WTC11 (cell line): ENCODE measurements around the gene ID2. TPM values are rescaled to one million over a fixed set of nuclear protein-coding genes. Genes with fewer than 3 reads are reported as not detected.

ENCODE experiments used
- ATAC-seq: fragments of 200-7000 bp; cut with Tn5 transposase; 2 replicates; pipeline ENCODE4 v1.10.0; 2021; ENCODE audit warnings: mild to moderate bottlenecking, moderate library complexity
- CTCF ChIA-PET: fragments of 300-600 bp; sonication (Branson Sonifier 250); formaldehyde crosslinking; loops from one replicate; lab custom pipeline; 2021; ENCODE audit warnings: antibody characterized with exemption; lab: Charles Lee
- POLR2A ChIA-PET: fragments of 350-600 bp; sonication (Branson Sonifier 250); formaldehyde crosslinking; loops from one replicate; lab custom pipeline; 2021; ENCODE audit warnings: antibody characterized with exemption; lab: Charles Lee
- DNase-seq: peaks from one replicate; pipeline ENCODE4 v3.0.0; 2021; ENCODE audit warnings: low spot score
- H3K27ac Mint-ChIP-seq: 2 replicates; pipeline ENCODE4 v1.8.0; 2021; ENCODE audit warnings: mixed read lengths
- H3K27me3 Mint-ChIP-seq: 2 replicates; pipeline ENCODE4 v1.8.0; 2021; ENCODE audit warnings: low read depth, mild to moderate bottlenecking, moderate library complexity, mixed read lengths
- H3K36me3 Mint-ChIP-seq: 2 replicates; pipeline ENCODE4 v1.8.0; 2021; ENCODE audit warnings: mixed read lengths
- H3K4me1 Mint-ChIP-seq: 2 replicates; pipeline ENCODE4 v1.8.0; 2022; ENCODE audit warnings: mixed read lengths
- H3K4me3 Mint-ChIP-seq: 2 replicates; pipeline ENCODE4 v1.8.0; 2021; ENCODE audit warnings: mild to moderate bottlenecking, moderate library complexity, mixed read lengths
- H3K9me3 Mint-ChIP-seq: 2 replicates; pipeline ENCODE4 v1.8.0; 2021; ENCODE audit warnings: mixed read lengths
- ATF2 ChIP-seq: sonication (generic); formaldehyde crosslinking; IDR thresholded peaks from 2 replicates; pipeline ENCODE4 v1.8.1; 2022; ENCODE audit warnings: low read depth, missing genetic modification reagents, borderline replicate concordance
- CREM ChIP-seq: sonication (generic); formaldehyde crosslinking; IDR thresholded peaks from 2 replicates; pipeline ENCODE4 v1.8.1; 2022; ENCODE audit warnings: mild to moderate bottlenecking, missing genetic modification reagents, moderate library complexity
- ELF4 ChIP-seq: sonication (generic); formaldehyde crosslinking; IDR thresholded peaks from 2 replicates; pipeline ENCODE4 v1.8.1; 2022; ENCODE audit warnings: low read depth, mild to moderate bottlenecking, moderate library complexity, missing genetic modification reagents
- EMX1 ChIP-seq: fragments of 250-450 bp; sonication (Bioruptor Pico); IDR thresholded peaks from 2 replicates; pipeline ENCODE4 v1.8.0; 2021; ENCODE audit warnings: mild to moderate bottlenecking
- ETV6 ChIP-seq: sonication (generic); formaldehyde crosslinking; IDR thresholded peaks from 2 replicates; pipeline ENCODE4 v1.8.1; 2022; ENCODE audit warnings: mild to moderate bottlenecking, missing genetic modification reagents
- FOXK1 ChIP-seq: sonication (generic); formaldehyde crosslinking; IDR thresholded peaks from 2 replicates; pipeline ENCODE4 v1.8.0; 2022; ENCODE audit warnings: mild to moderate bottlenecking, moderate library complexity, missing genetic modification reagents
- GRHL2 ChIP-seq: fragments of 250-450 bp; sonication (Bioruptor Pico); IDR thresholded peaks from 2 replicates; pipeline ENCODE4 v1.8.0; 2022; ENCODE audit warnings: mild to moderate bottlenecking, moderate library complexity; ENCODE audit not compliant: insufficient replicate concordance, severe bottlenecking
- IRF1 ChIP-seq: sonication (generic); formaldehyde crosslinking; IDR thresholded peaks from 2 replicates; pipeline ENCODE4 v1.8.0; 2023; ENCODE audit warnings: missing genetic modification reagents
- MXD4 ChIP-seq: fragments of 250-450 bp; sonication (Bioruptor Pico); IDR thresholded peaks from 2 replicates; pipeline ENCODE4 v1.8.0; 2021; ENCODE audit warnings: mild to moderate bottlenecking, moderate library complexity, borderline replicate concordance
- MYBL2 ChIP-seq: sonication (generic); formaldehyde crosslinking; IDR thresholded peaks from 2 replicates; pipeline ENCODE4 v1.8.1; 2023; ENCODE audit warnings: mild to moderate bottlenecking, moderate library complexity, missing genetic modification reagents
- NR1H2 ChIP-seq: sonication (generic); formaldehyde crosslinking; IDR thresholded peaks from 2 replicates; pipeline ENCODE4 v1.9.0; 2021; ENCODE audit warnings: mild to moderate bottlenecking, moderate library complexity, missing genetic modification reagents
- RORB ChIP-seq: fragments of 250-450 bp; sonication (Bioruptor Pico); IDR thresholded peaks from 2 replicates; pipeline ENCODE4 v1.9.0; 2021; ENCODE audit warnings: mild to moderate bottlenecking
- SOX15 ChIP-seq: fragments of 250-450 bp; sonication (Bioruptor Pico); IDR thresholded peaks from 2 replicates; pipeline ENCODE4 v1.9.0; 2021; ENCODE audit warnings: mild to moderate bottlenecking
- SP1 ChIP-seq: sonication (generic); formaldehyde crosslinking; conservative IDR thresholded peaks from 2 replicates; pipeline ENCODE4 v1.8.1; 2022; ENCODE audit warnings: missing genetic modification reagents
- TCF7 ChIP-seq: sonication (generic); formaldehyde crosslinking; IDR thresholded peaks from 2 replicates; pipeline ENCODE4 v1.8.0; 2022; ENCODE audit warnings: mild to moderate bottlenecking, low read depth, missing genetic modification reagents, moderate library complexity
- ZNF263 ChIP-seq: sonication (generic); formaldehyde crosslinking; IDR thresholded peaks from 2 replicates; pipeline ENCODE4 v1.8.1; 2022; ENCODE audit warnings: low read depth, mild to moderate bottlenecking, moderate library complexity, missing genetic modification reagents
- ZNF281 ChIP-seq: sonication (generic); formaldehyde crosslinking; IDR thresholded peaks from 2 replicates; pipeline ENCODE4 v1.8.0; 2023; ENCODE audit warnings: mild to moderate bottlenecking, missing genetic modification reagents
- ZNF423 ChIP-seq: fragments of 250-450 bp; sonication (Bioruptor Pico); IDR thresholded peaks from 2 replicates; pipeline ENCODE4 v2.1.2; 2022; ENCODE audit warnings: mild to moderate bottlenecking, moderate library complexity
- ZNF671 ChIP-seq: fragments of 250-450 bp; sonication (Bioruptor Pico); IDR thresholded peaks from 2 replicates; pipeline ENCODE4 v1.8.0; 2021; ENCODE audit warnings: mild to moderate bottlenecking
- total RNA-seq: library from RNA; stranded (reverse); gene quantifications from 3 replicates; pipeline ENCODE4 v1.2.3, GENCODE V29; 2021
- TF ChIP-seq, protein P1 (sequence below): fragments of 250-450 bp; sonication (Bioruptor Pico); IDR thresholded peaks from 2 replicates; pipeline ENCODE4 v1.9.0; 2021; ENCODE audit warnings: moderate library complexity, mild to moderate bottlenecking, inconsistent platforms, borderline replicate concordance

The ID2 gene
- total RNA-seq, 1 experiment from 2014 or later = 38.6 TPM

GRCh38 chr2:8719528-8719927 is 37.7 kb downstream of the ID2 start (continued):
- no peak for TF ChIP-seq TCF7

DNA sequence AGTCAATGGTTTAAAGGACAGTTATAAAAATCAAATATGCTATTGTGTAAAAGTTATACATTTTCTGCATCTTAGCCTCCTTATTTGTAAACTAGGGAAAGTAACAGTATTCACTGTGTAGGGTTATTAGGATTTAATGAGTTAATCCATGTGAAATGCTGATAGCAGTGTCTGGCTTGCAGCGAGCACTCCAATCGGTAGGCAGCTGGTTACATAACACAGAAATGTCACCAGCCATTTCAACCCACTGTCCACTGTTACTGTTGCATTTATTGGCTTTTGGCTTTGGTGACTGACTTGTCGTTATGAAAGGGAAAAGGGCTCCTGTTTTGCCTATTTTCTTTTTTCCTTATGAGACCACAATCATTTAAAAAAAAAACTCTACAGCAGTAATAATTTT is 38.9 kb downstream of the ID2 start:
- H3K4me3 Mint-ChIP-seq = no peak overlapping the region
- CTCF ChIA-PET = no interaction called here
- no peak for TF ChIP-seq NR1H2
- TF ChIP-seq, protein P1, sequence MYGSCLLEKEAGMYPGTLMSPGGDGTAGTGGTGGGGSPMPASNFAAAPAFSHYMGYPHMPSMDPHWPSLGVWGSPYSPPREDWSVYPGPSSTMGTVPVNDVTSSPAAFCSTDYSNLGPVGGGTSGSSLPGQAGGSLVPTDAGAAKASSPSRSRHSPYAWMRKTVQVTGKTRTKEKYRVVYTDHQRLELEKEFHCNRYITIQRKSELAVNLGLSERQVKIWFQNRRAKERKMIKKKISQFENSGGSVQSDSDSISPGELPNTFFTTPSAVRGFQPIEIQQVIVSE (CRISPR knock-in tag) = no peak
- TF ChIP-seq SOX15 (CRISPR knock-in tag) = no peak
- TF ChIP-seq ETV6 (CRISPR knock-in tag) = no peak
- TF ChIP-seq FOXK1 = no peak
- no peak for TF ChIP-seq EMX1 (CRISPR knock-in tag)
- no peak for TF ChIP-seq IRF1 (CRISPR knock-in tag)
- no peak for TF ChIP-seq ZNF263 (CRISPR knock-in tag)
- TF ChIP-seq ZNF281 = no peak
- TF ChIP-seq ZNF671 (CRISPR knock-in tag) = no peak
- no peak for TF ChIP-seq CREM (CRISPR knock-in tag)
- no peak for TF ChIP-seq ATF2 (CRISPR knock-in tag)
- no peak for TF ChIP-seq GRHL2 (CRISPR knock-in tag)
- TF ChIP-seq ELF4 (CRISPR knock-in tag) = no peak
- TF ChIP-seq RORB = no peak
- TF ChIP-seq SP1 = no peak
- TF ChIP-seq MYBL2 (CRISPR knock-in tag) = no peak
- DNase-seq = no peak
- H3K36me3 Mint-ChIP-seq = 0 out of 2 replicates have a peak, but pooled peaks cover 2% of the 10 kb centered on the region
- H3K27me3 Mint-ChIP-seq = no peaks in the 10 kb centered on the region
- POLR2A ChIA-PET = no interaction called here
- H3K9me3 Mint-ChIP-seq = peaks cover 11% of the 10 kb centered on the region
- no peaks in the 10 kb centered on the region for H3K4me1 Mint-ChIP-seq
- no peak overlapping the region for H3K27ac Mint-ChIP-seq
- no peak for ATAC-seq

DNA sequence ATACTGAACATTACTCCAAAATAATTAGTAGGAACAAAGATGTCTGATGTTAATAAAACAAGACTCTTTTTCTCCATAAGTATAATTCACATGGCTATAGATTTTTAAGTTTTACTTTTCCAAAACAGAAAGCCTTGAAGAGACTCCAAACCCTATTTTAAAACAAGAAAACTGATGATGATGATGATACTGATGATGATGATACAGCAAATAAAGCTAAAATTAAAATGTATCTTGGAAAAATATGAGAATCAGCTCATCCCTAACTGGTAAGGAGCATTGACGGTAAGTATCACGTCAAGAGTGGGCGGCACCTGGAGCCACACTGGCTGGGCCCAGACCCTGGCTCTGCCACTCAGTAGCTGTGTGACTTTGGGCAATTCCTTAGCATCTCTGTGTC is 39.6 kb downstream of the ID2 start:
- POLR2A ChIA-PET = no interaction called here
- CTCF ChIA-PET = no interaction called here
- Mint-ChIP-seq H3K36me3 (no peaks in the 10 kb centered on the region), H3K4me1 (no peaks in the 10 kb centered on the region), H3K4me3 (no peak overlapping the region), H3K27ac (no peak overlapping the region), H3K27me3 (no peaks in the 10 kb centered on the region), H3K9me3 (peaks cover 4% of the 10 kb centered on the region; the same call in 1 of the 2 replicates)
- no peak for DNase-seq
- no peak for ATAC-seq
- TF ChIP-seq MXD4 (CRISPR knock-in tag) (no peak), EMX1 (CRISPR knock-in tag) (no peak), ZNF423 (CRISPR knock-in tag) (no peak)
